Left forelimb (tissue), 1 donor: ENCODE measurements around the gene MYF5.
"Not testable (repeated sequence)": the region's sequence is repeated elsewhere in the genome, so short reads cannot be mapped to it uniquely, and the experiment has no call there.

Experiments
- DNase-seq: peaks from one replicate; pipeline ENCODE4 v3.0.0-alpha.2; 2018; ENCODE audit warnings: low spot score

Gene MYF5

GRCh38 chr12:80716696-80717469 is at the start of gene MYF5:
Gene MYF5, plus strand, starts transcription at chr12:80716912. Its CDS starts 152 bp downstream, at chr12:80717064.
- DNase-seq: no peak

- DNase-seq: no peak
Measured at GRCh38 chr12:80670214-80670613, 46.5 kb upstream of the MYF5 start.

- DNase-seq: not testable (repeated sequence)
Measured at GRCh38 chr12:80676042-80676636, 40.6 kb upstream of the MYF5 start.

GRCh38 chr12:80676856-80677255 is 39.9 kb upstream of the MYF5 start:
- no peak for DNase-seq

GRCh38 chr12:80677994-80678393 is 38.7 kb upstream of the MYF5 start:
- DNase-seq: no peak

DNA sequence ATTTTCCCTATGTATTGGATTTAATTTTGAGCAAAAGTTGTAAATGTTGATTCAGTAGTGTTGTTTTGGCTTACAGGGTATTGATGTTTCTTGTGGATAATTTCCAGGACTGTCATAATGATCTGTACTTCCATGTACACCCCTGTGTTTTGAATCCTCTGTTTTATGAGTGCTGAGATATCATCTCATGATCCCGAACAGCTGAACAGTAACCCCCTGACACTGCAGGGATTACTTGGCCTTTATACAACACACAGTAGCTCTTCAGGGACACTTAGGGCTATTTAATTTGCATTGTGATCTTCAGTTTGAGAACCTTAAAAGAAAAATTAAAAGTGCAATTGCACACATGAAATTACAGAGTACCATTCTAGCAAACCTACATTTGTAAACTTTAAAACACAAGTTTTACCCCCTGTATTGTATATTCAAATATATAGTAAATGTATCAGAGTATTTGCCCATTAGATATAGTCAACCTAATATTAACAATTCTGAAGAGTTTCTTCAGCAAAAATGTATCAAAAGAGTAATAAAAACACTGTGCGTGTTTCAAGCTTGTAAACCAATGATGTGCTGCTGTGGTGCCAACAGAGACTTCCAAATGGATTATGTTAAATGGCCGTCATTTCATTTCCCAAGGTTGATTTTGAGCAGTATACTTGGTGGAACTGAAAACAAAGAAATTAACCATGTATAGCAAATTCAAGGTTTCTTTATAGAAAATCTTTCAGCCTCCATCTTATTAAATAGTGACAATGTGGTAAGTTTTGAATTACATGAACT is 37.2 kb upstream of the MYF5 start:
- no peak for DNase-seq

GRCh38 chr12:80681287-80681686 is 35.4 kb upstream of the MYF5 start:
- DNase-seq: no peak

- DNase-seq: no peak
Measured at GRCh38 chr12:80681786-80682185, 34.9 kb upstream of the MYF5 start.

- DNase-seq: no peak
Measured at GRCh38 chr12:80684077-80684495, 32.6 kb upstream of the MYF5 start.

DNA sequence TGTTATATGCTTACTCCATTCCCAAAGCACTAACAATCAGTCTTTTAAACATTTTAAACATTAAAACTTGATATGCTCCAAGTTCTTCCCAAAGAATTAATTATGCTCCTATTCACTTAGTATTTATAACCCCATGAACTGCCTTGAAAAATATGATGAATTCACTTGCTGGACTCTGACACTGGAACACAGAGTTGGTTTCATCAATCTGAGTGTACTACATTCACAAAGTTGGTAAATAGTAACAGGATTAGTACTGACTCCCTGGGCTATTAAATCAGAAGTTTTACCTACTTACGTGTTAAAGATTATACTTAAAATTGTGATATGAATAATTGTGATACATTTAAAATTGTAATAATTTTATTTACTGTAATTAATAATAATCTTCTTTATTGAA is 26.6 kb upstream of the MYF5 start:
- no peak for DNase-seq

DNA sequence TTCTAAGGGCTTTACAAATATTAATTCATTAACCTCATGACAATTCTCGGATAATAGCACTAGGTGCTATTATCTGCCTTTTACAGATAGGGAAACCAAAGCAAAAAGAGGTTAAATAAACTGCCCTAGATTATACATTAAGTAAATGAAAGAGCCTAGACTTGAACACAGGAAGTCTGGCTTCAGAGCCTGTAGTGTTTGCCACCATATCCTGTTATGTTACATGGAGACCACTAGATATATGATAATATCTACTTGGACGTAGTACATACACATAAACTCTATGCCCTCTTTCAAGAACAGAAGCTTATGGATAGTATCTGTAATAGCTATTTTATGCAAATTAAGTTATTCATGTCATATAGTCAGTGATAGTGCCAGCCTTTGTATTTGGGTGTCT is 26.2 kb upstream of the MYF5 start:
- DNase-seq: no peak

GRCh38 chr12:80692114-80692513 is 24.6 kb upstream of the MYF5 start:
- no peak for DNase-seq

- no peak for DNase-seq
Measured at GRCh38 chr12:80697270-80697887, 19.3 kb upstream of the MYF5 start.

DNA sequence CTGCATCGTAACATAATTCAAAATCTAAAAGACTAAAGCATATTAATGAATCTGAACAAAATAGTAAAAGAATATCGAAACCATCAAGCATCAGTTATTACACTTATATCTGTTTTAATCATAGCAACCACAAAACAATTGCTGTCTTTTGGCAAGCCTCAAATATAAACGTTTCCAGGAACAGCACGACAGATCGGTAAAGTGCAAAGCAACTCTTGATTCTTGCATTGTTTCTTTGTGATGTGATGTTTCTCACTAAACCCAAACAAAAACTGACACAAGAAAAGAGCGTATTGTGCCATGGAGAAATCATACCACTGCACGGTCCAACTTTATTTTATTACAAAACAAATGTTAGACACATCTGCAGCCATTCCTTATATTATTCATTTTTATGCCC is 18.5 kb upstream of the MYF5 start:
- DNase-seq: no peak

GRCh38 chr12:80698847-80699542 is 17.7 kb upstream of the MYF5 start:
- no peak for DNase-seq

DNA sequence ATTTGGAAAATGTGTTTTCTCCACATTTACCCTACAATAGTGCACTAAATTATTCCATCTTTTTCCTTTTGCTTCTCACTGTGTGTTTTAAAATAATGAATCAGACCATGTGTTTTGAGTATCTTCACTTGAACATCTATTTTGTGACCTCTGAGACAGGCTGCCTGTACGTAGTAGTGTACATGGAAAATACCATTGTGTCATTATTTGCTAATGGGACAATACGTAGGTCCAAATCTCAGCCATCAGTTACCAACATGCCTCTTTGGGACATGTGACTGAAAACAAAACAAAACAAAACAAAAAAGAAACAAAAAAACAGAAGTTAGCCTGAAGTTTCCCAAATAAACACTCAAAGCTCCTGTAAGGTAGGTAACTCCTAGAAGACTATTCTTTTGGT is 16.4 kb upstream of the MYF5 start:
- no peak for DNase-seq

DNA sequence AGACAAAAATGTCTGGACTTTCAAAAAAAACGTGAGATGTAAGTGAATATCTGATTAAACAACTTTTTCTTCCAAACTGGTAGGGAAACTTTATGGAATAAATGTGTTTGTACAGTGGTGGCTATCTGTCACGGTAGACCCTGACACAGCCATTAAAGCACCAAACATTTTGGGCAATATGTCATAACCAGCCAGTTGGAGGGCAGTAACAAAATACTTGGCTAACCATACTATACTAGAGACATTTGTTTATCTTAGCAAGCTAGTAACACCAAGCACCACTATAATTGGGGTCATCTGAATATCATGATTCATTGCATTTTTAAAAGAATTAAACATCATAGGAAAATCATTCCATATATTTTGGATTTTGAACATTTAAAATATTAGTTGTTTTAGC is 15.3 kb upstream of the MYF5 start:
- DNase-seq: no peak

- no peak for DNase-seq
Measured at GRCh38 chr12:80702889-80703805, 13.6 kb upstream of the MYF5 start.

DNA sequence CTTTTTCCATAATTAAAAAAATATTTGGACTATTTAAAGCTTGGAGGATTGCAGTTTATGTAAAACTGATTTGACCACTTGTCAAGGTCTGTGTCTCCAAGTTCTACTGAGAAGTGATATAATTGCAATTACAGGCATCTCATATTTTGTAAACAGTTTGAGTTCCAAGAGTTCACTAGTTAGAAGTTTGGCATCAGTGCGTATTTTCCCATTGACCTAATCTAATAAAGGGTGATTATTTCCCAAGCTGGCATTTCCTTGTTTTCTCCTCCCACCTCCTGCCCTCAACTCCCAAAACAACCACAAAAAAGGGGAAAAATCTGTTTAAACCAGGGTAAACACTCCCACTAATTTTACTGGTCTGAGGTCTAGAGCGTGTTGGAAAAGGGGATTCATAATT is 12.3 kb upstream of the MYF5 start:
- DNase-seq: no peak

DNA sequence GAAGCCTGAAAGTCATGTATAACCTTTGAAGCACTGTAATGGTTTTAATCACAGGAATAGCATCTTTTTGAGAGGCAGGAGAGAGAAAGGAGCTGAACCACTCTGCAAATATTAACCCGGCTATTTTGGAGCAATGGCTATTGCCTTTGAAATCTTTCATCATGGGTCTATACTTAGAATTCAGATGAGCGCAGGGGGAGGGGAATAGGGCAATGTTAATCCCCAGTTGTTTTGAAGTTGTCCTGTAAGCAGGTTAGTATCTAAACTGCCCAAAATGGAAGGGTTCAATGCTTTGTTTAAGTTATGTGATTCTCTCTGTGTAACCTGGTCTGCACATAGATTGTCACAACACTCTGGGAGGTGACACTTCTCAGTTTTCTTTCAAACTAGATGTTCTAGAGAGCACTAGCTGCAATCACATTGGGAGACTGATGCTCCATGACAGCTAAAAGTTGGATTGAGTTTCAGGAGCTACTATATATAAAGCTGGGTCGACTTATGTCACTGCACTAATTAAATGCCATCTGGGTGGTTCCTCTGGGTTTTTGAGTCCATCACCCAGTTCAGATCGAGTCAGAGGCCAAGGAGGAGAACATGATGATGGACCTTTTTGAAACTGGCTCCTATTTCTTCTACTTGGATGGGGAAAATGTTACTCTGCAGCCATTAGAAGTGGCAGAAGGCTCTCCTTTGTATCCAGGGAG is 9.4 kb upstream of the MYF5 start, which contains the start of gene MYF6:
TSS of gene MYF6 (plus strand) at position 509 of the 704 bp plus-strand sequence. CDS start at position 595, 86 bp downstream.
- no peak for DNase-seq
